ENCODE data around the gene TBC1D2B. TPM values are rescaled to one million over a fixed set of nuclear protein-coding genes. Genes with fewer than 3 reads are reported as not detected.
A peak's percentile ranks its signal among the peaks of the same experiment; 100 is the strongest.
"Not testable (repeated sequence)": the region's sequence is repeated elsewhere in the genome, so short reads cannot be mapped to it uniquely, and the experiment has no call there.

TBC1D2B gene
- total RNA-seq, 2 experiments from 2014 or later: 39.4 to 44.1 TPM

GRCh38 chr15:78003539-78004008, 73.9 kb downstream of the TBC1D2B start:
- DNase-seq: no peak
- H3K9me3 Mint-ChIP-seq: no peaks in the 10 kb centered on the region
- H3K4me1 Mint-ChIP-seq: peaks cover 19% of the 10 kb centered on the region
- no peaks in the 10 kb centered on the region for H3K27me3 Mint-ChIP-seq
- peaks cover 19% of the 10 kb centered on the region for H3K36me3 Mint-ChIP-seq
- H3K27ac Mint-ChIP-seq: no peak overlapping the region
- H3K4me3 Mint-ChIP-seq: no peak overlapping the region

GRCh38 chr15:78002996-78003395, 74.5 kb downstream of the TBC1D2B start:
- no peak for DNase-seq
- Mint-ChIP-seq H3K27ac (peak overlapping the region; percentile 46), H3K4me1 (peaks cover 19% of the 10 kb centered on the region), H3K36me3 (peaks cover 19% of the 10 kb centered on the region), H3K4me3 (no peak overlapping the region), H3K27me3 (no peaks in the 10 kb centered on the region), H3K9me3 (no peaks in the 10 kb centered on the region)

GRCh38 chr15:78001656-78002055, 75.9 kb downstream of the TBC1D2B start:
- Mint-ChIP-seq H3K27me3 (no peaks in the 10 kb centered on the region), H3K4me3 (no peak overlapping the region), H3K27ac (no peak overlapping the region), H3K4me1 (peaks cover 19% of the 10 kb centered on the region), H3K36me3 (peaks cover 14% of the 10 kb centered on the region), H3K9me3 (no peaks in the 10 kb centered on the region)
- no peak for DNase-seq

- Mint-ChIP-seq H3K4me1 (peaks cover 16% of the 10 kb centered on the region), H3K36me3 (peaks cover 13% of the 10 kb centered on the region), H3K27ac (peak overlapping the region; percentile 7), H3K9me3 (no peaks in the 10 kb centered on the region), H3K27me3 (no peaks in the 10 kb centered on the region), H3K4me3 (no peak overlapping the region)
- DNase-seq: no peak
Measured at GRCh38 chr15:78000927-78001249, 76.6 kb downstream of the TBC1D2B start.

GRCh38 chr15:78000091-78000926, 77.2 kb downstream of the TBC1D2B start:
- H3K27me3 Mint-ChIP-seq: no peaks in the 10 kb centered on the region
- H3K27ac Mint-ChIP-seq: peak overlapping the region; percentile 7
- no peaks in the 10 kb centered on the region for H3K9me3 Mint-ChIP-seq
- H3K36me3 Mint-ChIP-seq: peaks cover 13% of the 10 kb centered on the region
- peak; percentile 75 for DNase-seq
- H3K4me1 Mint-ChIP-seq: peaks cover 16% of the 10 kb centered on the region
- H3K4me3 Mint-ChIP-seq: no peak overlapping the region

- Mint-ChIP-seq H3K27ac (no peak overlapping the region), H3K4me1 (peaks cover 12% of the 10 kb centered on the region), H3K36me3 (peaks cover 13% of the 10 kb centered on the region), H3K4me3 (no peak overlapping the region), H3K9me3 (no peaks in the 10 kb centered on the region), H3K27me3 (no peaks in the 10 kb centered on the region)
- no peak for DNase-seq
Measured at GRCh38 chr15:77999486-77999885, 78.0 kb downstream of the TBC1D2B start.

GRCh38 chr15:77998592-77998991, 78.9 kb downstream of the TBC1D2B start:
- H3K4me3 Mint-ChIP-seq: no peak overlapping the region
- H3K27me3 Mint-ChIP-seq: no peaks in the 10 kb centered on the region
- H3K27ac Mint-ChIP-seq: no peak overlapping the region
- DNase-seq: no peak
- H3K4me1 Mint-ChIP-seq: peaks cover 14% of the 10 kb centered on the region
- H3K36me3 Mint-ChIP-seq: peaks cover 13% of the 10 kb centered on the region
- H3K9me3 Mint-ChIP-seq: no peaks in the 10 kb centered on the region

- H3K36me3 Mint-ChIP-seq: peaks cover 11% of the 10 kb centered on the region
- peak overlapping the region; percentile 34 for H3K27ac Mint-ChIP-seq
- peaks cover 14% of the 10 kb centered on the region for H3K4me1 Mint-ChIP-seq
- H3K4me3 Mint-ChIP-seq, H3K27me3 Mint-ChIP-seq, H3K9me3 Mint-ChIP-seq, DNase-seq: not testable (repeated sequence)
Measured at GRCh38 chr15:77997761-77998554, 79.6 kb downstream of the TBC1D2B start.

- H3K4me1 Mint-ChIP-seq: peaks cover 11% of the 10 kb centered on the region
- not testable (repeated sequence) for H3K27ac Mint-ChIP-seq, H3K27me3 Mint-ChIP-seq, H3K36me3 Mint-ChIP-seq, H3K4me3 Mint-ChIP-seq, H3K9me3 Mint-ChIP-seq, DNase-seq
Measured at GRCh38 chr15:77997221-77997620, 80.3 kb downstream of the TBC1D2B start.

- DNase-seq, H3K27ac Mint-ChIP-seq, H3K36me3 Mint-ChIP-seq, H3K4me3 Mint-ChIP-seq, H3K9me3 Mint-ChIP-seq, H3K27me3 Mint-ChIP-seq: not testable (repeated sequence)
- H3K4me1 Mint-ChIP-seq: peaks cover 11% of the 10 kb centered on the region
Measured at GRCh38 chr15:77996713-77997171, 80.8 kb downstream of the TBC1D2B start.

GRCh38 chr15:77996226-77996625, 81.3 kb downstream of the TBC1D2B start:
- DNase-seq, H3K27me3 Mint-ChIP-seq, H3K9me3 Mint-ChIP-seq, H3K27ac Mint-ChIP-seq, H3K36me3 Mint-ChIP-seq, H3K4me3 Mint-ChIP-seq: not testable (repeated sequence)
- peaks cover 11% of the 10 kb centered on the region for H3K4me1 Mint-ChIP-seq

- H3K27me3 Mint-ChIP-seq, DNase-seq, H3K9me3 Mint-ChIP-seq, H3K27ac Mint-ChIP-seq, H3K4me3 Mint-ChIP-seq, H3K36me3 Mint-ChIP-seq: not testable (repeated sequence)
- peaks cover 12% of the 10 kb centered on the region for H3K4me1 Mint-ChIP-seq
Measured at GRCh38 chr15:77995537-77995918, 82.0 kb downstream of the TBC1D2B start.

- H3K9me3 Mint-ChIP-seq, H3K36me3 Mint-ChIP-seq, DNase-seq, H3K27me3 Mint-ChIP-seq, H3K4me3 Mint-ChIP-seq, H3K27ac Mint-ChIP-seq: not testable (repeated sequence)
- peaks cover 13% of the 10 kb centered on the region for H3K4me1 Mint-ChIP-seq
Measured at GRCh38 chr15:77994893-77995536, 82.5 kb downstream of the TBC1D2B start.

- not testable (repeated sequence) for H3K27me3 Mint-ChIP-seq, DNase-seq, H3K36me3 Mint-ChIP-seq, H3K9me3 Mint-ChIP-seq, H3K27ac Mint-ChIP-seq, H3K4me3 Mint-ChIP-seq
- H3K4me1 Mint-ChIP-seq: peaks cover 13% of the 10 kb centered on the region
Measured at GRCh38 chr15:77993970-77994693, 83.4 kb downstream of the TBC1D2B start.

Measured in activated naive CD8-positive, alpha-beta T cell treated with anti-CD3 and anti-CD28 coated beads for 36 hours (primary cell).